HEK293T (cell line): Measurements from ENCODE around the gene ADAMTS17.

ENCODE experiments used
- ARNT ChIP-seq: fragments of 450-650 bp; IDR thresholded peaks from 2 replicates; pipeline ENCODE4 v1.6.1; 2017; ENCODE audit warnings: mild to moderate bottlenecking
- CTBP1 ChIP-seq: fragments of 450-650 bp; IDR thresholded peaks from 2 replicates; pipeline ENCODE4 v1.6.1; 2016; ENCODE audit warnings: borderline replicate concordance
- ELF4 ChIP-seq: fragments of 450-650 bp; IDR thresholded peaks from 2 replicates; pipeline ENCODE4 v1.6.1; 2017; ENCODE audit warnings: antibody characterized with exemption
- FOXA1 ChIP-seq: fragments of 450-650 bp; IDR thresholded peaks from 2 replicates; pipeline ENCODE4 v1.6.1; 2016; ENCODE audit warnings: mild to moderate bottlenecking
- FOXK2 ChIP-seq: fragments of 450-650 bp; IDR thresholded peaks from 2 replicates; pipeline ENCODE4 v1.6.1; 2016; ENCODE audit warnings: mild to moderate bottlenecking
- FOXM1 ChIP-seq: fragments of 450-650 bp; IDR thresholded peaks from 2 replicates; pipeline ENCODE4 v1.6.1; 2017; ENCODE audit warnings: mild to moderate bottlenecking, borderline replicate concordance
- L3MBTL2 ChIP-seq: fragments of 450-650 bp; conservative IDR thresholded peaks from 2 replicates; pipeline ENCODE4 v1.6.1; 2016; ENCODE audit warnings: mild to moderate bottlenecking
- LEF1 ChIP-seq: fragments of 450-650 bp; IDR thresholded peaks from 2 replicates; pipeline ENCODE4 v1.6.1; 2017; ENCODE audit warnings: mild to moderate bottlenecking, borderline replicate concordance
- SP1 ChIP-seq: fragments of 450-650 bp; IDR thresholded peaks from 2 replicates; pipeline ENCODE4 v1.6.1; 2017
- TARDBP ChIP-seq: fragments of 450-650 bp; IDR thresholded peaks from 2 replicates; pipeline ENCODE4 v1.6.1; 2016

- TF ChIP-seq L3MBTL2 (no peak), CTBP1 (no peak), FOXM1 (no peak), SP1 (no peak), ARNT (no peak), TARDBP (no peak), FOXA1 (no peak), FOXK2 (no peak), ELF4 (no peak), LEF1 (no peak)
Measured at GRCh38 chr15:100011235-100011634, 330.5 kb downstream of the ADAMTS17 start.
